ENCODE measurements around the gene DNAJA3.

DNA sequence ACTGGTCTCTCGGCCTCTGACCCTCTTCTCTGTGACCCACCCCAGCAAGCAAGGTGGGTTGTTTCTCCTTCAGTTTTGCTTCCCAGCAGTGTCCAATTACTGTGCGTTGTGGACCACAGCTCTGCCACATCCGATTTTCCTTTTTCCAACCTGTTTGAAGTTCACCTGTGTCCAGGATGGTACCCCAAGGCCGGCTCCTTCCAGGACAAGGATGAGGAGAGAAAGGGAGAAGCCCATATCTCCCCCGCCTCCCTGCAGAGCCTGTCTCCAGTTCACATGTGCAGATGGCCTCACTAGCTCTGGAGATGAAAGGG lies 35.2 kb downstream of the DNAJA3 start:
- TF ChIP-seq, protein P1, sequence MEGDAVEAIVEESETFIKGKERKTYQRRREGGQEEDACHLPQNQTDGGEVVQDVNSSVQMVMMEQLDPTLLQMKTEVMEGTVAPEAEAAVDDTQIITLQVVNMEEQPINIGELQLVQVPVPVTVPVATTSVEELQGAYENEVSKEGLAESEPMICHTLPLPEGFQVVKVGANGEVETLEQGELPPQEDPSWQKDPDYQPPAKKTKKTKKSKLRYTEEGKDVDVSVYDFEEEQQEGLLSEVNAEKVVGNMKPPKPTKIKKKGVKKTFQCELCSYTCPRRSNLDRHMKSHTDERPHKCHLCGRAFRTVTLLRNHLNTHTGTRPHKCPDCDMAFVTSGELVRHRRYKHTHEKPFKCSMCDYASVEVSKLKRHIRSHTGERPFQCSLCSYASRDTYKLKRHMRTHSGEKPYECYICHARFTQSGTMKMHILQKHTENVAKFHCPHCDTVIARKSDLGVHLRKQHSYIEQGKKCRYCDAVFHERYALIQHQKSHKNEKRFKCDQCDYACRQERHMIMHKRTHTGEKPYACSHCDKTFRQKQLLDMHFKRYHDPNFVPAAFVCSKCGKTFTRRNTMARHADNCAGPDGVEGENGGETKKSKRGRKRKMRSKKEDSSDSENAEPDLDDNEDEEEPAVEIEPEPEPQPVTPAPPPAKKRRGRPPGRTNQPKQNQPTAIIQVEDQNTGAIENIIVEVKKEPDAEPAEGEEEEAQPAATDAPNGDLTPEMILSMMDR (IDR thresholded peaks at IDR 0.05), result no peak
- no peak for TF ChIP-seq POLR2A (IDR thresholded peaks at IDR 0.05)

Data from lower leg skin (tissue), 3 donors.